Measurements from ENCODE around the gene CSRP1.
"Not testable (repeated sequence)": the region's sequence is repeated elsewhere in the genome, so short reads cannot be mapped to it uniquely, and the experiment has no call there.

The CSRP1 gene

DNA sequence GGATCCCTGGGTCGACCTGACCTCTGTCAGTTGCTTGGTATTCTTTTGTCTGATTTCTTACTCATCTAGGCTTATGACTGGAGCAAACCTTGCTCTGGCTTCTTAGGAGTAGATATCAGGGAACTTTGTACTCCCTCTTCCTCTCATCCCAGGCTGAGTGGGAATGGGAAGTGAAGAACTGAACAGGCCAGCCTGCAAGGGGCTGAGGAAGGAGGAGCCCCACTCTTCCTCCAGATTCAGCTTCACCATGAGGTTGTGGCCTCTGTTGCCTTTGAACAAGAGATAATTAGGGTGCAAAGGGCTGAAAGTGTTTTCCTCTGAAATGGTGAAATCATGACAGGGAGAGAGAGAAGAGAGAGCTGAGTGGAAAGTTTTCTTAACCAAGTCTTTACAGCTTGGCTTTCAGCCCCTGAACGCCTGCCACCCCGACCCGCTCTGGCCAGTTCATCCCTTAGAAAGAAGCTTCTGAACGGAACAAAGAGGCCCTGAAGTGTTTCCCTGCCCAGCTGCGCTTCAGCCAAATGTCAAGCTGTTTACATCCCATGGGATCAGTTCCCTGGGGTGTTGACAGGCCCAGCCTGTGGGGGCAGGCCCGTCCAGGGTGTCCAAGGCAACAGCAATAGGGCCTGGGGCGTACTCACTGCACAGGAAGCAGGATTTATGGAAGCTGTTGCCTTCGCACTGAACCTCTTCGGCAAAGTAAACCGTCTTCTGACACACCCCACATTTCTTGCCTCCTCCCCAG, 11.2 kb downstream of the CSRP1 start:
- peak; percentile 68 for DNase-seq

DNA sequence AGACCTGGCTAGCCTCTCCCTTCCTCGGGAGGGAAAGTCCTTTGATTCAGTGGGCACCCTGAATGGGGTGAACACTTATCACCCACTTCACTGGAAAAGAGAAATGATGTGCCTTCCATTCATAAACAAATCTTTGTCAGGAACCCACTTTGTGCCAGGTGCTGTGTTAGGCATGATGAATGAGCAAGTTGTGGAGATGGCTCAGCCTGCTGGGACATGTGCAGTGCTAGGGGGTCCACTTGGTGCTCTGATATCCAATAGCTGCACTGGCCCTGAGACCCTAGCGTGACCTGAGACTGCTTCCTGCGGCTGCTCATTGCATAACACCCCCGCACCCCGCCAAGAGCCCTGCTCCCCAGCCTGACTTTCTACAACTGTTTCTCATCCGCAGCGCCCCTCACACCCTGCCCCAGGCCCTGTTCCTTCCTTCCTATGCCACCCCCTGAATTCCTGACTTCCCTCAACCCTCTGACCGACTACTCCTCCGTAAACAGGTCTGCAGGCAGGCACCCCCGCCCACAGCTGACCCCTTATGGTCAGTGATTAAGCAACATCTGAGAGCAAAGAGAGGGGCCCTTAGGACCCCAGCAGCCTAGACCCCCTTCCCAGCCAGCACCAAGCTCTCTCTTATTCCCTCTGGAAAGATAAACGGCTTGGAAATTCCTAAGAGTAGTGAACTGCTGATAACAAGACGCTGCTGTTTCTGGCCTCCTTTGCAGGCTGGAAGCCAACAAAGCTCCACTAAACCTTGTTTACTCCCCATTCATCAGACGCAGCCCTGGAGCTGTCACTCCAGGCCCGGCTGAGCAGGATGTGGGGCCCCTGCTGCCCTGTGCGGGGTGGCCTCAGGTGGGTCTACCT, 12.9 kb downstream of the CSRP1 start:
- no peak for DNase-seq

DNA sequence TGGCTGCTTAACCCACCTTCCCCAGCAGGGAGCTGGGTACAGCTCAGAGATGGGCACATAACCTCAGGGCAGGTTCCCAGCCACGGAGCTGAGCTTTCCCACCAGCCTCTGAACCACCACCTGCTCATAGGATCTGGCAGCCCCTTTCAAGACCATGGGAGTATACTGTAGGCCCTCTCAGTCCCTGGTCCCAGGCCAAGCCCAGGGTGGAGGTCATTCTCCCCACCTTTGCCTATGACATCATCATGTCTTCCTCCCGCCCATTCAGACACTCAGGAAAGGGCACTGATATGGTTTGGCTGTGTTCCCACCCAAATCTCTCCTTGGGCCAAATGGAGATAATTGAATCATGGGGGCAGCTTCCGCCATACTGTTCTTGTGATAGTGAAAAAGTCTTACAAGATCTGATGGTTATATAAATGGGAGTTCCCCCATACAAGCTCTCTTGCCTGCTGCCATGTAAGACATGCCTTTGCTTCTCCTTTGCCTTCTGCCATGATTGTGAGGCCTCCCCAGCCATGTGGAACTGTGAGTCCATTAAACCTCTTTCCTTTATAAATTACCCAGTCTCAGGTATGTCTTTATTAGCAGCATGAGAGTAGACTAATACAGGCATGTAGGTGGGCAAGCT, 13.8 kb downstream of the CSRP1 start:
- DNase-seq, result not testable (repeated sequence)

DNA sequence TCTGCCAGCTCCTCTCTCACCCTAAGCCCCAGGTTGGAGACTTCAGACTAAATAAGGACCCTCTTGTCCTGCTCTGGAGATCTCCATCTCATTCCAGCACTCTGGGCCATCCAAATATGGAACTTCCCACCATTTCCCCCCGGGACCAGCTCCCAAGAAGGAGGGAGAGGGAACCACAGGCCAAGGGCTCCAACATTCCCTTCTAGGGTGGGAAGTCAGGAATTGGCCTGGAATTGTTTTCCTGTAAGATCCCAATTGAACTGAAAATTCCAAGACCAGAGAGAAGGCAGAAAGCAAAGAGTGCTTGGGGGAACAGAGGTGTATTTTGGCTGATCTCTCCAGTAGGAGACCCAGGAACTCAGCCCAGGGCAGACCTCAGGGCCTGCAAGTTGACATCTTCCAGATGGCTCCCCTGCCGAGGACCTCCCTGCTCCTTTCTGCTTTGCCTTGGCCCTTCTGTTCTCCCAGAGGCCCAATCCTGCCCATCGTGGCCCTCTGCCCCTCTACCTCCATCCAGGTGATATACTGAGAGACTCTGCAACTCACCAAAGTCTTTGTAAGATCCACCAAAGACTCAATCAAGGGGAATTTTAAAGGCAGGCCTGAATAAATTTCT, 14.9 kb downstream of the CSRP1 start:
- DNase-seq, result no peak

DNA sequence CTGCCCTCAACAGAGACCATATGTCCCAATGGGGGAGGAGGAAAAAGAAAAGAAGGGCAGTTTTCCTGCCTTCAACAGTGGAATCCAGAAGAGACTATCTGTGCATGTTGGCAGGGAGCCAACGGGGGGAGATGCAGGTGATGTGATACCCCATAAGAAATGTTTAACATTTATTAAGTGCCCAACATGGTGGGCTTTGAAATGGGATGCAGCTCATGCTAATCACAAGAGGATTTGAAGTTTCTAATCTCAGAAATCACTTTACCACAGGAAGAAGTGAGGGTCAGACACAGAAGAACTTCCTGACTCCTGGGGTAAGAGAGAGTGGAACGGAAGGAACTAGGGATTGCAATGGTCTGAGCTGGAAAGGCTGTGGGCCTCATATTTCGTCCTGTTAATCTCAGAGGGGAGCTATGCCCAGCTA, 16.2 kb downstream of the CSRP1 start:
- DNase-seq, result no peak

DNA sequence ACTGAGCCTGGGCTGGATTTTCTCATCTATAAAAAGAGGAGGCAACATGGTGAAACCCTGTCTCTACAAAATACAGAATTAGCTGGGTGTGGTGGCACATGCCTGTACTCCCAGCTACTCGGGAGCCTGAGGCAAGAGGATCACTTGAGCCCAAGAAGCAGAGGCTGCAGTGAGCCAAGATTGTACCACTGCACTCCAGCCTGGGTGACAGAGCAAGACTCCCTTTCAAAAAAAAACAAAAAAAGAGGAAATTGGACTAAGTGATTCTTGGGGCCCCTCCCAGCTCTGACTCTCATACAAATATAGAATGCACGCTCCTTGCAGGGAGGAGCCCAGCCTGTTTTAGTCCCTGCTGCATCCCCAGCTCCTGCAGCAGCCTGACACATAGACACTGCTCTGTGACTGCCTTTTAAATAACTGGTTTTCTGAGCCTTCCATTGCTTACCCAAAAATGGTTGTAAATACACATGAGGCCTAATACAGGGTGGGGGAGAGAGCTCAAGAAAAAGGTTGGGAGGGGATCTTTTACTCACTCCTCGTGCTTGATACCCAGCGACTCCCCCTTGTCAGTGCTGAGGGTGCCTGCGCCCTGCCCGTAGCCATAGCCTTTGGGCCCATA, 17.2 kb downstream of the CSRP1 start:
- DNase-seq, result no peak

DNA sequence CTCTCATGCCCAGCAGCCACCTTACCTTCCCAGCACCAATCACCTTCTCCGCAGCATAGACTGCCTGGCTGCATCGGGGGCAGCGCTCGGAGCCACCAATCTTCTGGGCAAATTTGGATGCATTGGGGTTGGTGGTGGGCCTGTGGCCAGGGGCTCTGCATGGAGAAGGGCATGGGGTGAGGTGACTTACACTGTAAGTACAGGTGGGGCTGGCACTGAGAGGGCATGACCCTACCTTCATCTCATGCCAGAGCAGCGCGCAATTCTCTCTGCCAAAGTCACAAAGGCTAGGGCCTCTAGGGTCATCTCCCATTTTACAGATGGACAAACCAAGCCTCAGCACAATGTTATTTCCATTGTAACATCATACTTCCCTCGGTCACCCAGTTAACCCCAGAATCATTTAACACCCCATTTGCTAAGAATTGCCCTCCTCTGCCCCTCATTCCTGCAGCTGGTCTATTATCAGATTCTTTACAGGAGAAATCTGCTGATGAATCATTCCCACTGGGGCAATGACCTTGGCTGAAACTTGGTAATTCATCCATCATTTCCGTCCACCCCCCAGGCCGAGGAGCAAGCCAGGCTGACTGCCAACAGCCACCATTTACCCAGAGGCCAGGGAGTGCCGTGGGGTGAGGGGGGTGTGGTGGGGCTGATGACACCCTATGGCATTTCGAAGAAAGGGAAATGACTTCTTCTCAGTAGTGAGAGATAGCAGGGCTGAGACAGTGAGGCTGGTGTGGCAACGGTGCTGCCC, 17.9 kb downstream of the CSRP1 start:
- no peak for DNase-seq

DNA sequence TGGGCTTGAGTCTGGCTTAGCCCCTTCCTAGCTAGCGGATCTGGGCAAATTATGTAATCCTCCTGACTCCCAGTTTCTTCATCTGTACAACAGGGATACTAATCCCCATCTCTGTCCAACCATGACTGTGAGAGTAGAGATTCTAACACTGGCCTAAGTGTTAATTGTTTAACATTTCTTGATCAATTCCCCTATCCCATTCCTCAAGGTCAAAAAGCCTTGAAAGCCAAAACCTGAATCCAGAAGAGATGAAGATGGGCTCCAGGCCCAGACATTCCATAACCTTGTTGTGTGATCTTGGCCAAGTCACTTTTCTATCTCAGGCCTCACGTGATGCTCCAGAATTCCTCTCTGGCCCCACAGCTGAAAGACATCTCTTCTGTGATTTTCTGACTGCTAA, 19.2 kb downstream of the CSRP1 start:
- no peak for DNase-seq

DNA sequence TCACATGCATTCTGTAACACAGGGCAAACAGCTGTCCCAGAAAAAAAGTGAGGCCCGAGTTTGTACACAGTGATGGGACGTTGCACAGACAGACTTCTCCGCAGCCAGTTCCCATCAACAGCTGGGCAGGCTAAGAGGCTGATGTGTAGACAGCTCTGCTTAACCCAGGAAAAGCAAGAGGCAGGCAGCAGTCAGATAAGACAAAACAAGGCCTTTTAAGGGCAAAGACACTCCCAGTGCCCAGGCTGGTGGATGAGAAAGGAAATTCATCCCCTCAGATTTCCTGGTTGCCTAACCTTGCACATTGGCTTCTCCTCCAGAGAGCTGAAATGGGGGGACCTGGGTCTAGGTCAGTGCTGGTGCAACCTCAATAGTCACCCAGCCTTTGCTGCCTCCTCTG, 20.7 kb downstream of the CSRP1 start:
- no peak for DNase-seq

DNA sequence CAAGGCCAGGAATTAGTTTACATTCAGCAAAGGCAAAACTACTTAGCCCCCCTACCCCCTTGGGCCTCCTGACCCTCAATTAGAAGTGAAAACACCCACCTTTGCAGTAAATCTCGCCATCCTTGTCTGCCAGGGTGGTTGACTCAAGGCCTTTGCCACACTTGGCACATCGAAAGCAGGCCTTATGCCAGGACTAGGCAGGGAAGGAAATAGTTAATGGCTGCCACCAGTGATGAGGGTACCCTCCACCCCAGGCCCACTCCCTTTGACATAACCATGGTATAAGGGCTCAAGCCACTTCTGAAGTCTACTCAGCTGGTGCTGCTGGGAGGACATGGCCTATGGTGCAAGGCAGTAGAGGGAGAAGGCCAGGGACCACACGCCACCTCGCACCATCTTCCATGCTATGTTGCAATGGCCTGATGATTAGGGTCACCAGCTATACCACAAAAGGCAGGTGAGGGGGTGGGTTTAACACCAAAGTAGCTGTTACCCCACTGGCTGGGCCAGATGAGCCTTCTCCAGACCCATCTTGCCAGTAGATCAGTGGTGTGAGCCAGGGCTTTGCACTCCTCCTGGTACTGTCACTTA, 21.6 kb downstream of the CSRP1 start:
- DNase-seq, result no peak

DNA sequence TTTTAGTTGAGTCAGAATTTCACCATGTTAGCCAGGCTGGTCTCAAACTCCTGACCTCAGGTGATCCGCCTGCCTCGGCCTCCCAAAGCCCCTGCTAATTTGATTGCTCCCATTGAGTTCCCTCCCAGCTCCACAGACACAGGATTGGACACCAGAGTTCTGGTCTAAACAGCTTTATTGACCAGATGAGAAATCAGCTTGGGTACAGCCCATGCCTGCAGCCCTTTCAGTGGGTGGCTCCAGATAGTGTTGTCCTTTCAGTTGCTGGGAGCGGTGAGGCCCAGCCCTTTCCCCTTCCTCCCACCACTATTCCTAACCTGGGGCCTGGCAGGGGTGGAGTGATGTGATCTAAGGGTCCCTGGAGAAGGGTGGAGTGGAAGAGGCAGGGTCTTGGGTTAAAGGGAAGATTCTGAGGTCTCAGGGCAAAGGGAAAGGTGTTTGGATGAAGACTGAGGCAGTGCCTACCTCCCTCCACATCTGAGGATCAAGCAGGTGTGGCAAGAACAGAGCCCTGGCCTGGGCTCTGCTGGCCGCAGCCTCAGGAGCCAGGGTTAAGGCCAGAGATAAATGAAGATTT, 23.5 kb downstream of the CSRP1 start:
- no peak for DNase-seq

DNA sequence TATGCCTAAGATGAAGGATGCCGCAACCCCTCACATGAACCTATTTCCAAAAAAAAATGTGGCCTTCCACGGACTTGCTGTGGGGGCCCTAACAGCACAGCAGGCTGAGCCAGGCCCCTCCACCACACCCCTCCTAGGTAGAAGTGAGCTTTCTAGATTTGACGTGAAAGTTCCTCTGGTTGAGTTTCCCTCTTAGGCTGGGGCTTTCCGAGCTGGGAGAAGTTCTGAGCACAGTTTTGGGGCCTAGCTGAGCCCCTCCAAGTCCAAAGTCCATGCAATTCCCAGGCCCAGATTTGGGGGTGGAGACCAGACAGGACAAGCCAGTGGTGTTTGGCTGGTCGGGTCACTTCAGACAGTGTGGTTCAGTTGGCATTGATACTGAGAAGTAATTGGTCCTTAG, 24.2 kb downstream of the CSRP1 start:
- no peak for DNase-seq

DNA sequence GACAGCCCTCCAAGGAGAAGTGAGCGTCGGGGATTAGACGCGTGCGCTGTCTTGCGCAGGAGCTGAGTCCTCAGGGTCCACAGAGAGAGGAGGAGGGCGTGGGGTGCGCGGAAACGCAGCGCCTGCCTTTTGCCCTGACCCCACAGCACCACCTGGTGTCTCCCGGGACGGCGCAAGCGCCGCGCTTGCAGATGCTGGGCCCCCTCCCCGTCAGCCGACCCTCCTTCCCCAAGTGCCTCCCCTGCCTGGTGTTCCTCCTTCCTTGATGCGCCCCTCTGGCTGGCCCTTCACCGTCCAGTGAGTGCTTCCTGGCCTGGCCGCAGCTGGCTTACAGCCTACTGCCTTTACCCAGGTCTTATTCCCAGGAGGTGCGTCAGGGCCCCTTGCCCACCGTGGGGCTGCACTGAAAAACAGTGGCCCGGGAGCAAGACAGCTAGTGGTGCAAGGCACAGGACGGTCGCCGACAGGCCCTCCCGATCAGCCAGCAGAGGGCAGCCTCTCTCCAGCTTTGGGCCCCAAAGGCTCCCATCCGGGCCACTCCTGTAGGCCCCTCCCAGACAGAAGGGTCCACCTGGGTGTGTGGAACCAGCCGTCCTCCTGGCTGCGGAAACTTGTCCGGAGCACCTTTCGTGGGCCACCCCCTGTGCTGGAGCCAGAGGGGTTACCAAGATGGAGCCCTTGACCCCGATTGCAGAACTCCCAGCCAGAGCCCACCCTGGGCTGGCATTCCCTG, 25.0 kb downstream of the CSRP1 start:
- peak; percentile 78 for DNase-seq

DNA sequence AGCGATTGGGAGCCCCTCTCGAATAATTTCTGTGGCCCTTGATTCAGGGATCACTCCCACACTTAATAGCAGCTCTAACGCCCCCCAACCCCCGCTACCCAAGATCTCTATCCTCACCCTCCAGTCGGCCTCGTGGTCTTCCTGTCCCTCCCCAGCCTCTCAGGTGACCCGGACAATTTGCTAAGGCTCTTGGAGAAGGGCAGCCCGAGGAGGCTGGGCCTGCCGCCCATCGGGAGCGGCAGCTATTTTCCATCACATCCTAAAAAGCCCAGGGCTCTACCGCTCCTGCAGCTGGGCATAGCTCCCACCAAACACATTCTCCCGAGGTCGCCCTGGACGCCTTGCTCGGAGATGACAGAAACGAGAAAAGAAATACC, 25.9 kb downstream of the CSRP1 start:
- DNase-seq, result no peak

DNA sequence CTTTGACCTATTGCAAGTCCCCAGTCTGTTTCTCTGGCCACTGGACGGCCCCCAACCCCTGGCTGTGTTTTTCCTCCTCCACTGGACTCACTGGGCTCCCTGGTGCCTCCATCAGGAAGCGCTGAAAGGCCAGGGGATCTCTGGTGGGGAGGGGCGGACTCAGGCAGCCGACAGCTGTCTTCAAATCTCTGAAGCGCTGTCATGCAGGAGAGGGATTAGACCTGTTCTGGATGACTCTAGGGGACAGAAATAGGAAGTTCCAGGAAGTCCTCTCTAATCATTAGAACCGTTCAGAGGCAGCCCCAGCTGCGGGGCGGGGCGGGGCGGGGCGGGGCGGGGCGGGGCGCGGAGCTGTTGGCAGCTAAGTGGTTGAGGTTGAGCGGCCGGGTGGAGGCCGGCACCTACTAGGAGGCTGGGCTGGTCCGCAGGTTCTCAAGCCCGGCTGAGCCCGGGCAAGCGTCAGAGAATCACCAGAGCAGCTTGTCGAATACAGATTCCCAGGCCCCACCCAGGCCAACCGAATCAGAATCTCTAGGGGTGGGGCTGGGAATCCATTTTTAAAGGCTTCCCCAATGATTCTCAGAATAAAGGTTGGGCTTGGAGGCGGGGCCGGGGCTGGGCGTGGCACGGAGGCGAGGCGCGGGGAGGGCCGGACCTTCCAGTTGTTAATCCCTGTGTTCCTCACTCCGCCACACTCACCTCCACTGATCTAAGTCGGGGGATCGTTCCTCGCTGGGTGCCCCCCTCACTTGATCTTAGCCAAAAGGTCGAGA, 26.5 kb downstream of the CSRP1 start:
- DNase-seq, result peak; percentile 70

DNA sequence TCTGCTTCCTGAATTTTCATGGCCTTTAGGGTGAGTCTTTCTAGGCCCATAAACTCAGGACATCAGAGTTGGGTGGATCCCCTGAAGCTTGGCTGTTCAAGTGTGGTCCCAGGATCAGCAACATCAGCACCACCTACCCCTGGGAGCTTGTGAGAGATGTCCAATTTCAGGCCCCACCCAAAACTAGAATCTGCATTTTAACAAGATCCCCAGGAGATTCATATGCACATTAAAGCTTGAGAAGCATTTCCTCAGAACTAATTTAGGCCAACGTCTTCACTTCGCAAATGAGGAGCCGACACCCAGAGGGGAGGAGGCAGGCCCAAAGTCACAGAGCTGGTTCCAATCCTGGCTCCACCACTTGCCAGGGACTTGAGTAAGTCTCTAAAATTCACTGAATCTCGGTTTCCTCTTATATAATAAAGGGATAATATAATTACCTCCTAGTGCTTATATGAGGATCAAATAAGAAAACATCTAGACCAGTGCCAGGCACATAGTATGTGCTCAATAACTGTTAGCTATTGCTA, 27.7 kb downstream of the CSRP1 start:
- no peak for DNase-seq

DNA sequence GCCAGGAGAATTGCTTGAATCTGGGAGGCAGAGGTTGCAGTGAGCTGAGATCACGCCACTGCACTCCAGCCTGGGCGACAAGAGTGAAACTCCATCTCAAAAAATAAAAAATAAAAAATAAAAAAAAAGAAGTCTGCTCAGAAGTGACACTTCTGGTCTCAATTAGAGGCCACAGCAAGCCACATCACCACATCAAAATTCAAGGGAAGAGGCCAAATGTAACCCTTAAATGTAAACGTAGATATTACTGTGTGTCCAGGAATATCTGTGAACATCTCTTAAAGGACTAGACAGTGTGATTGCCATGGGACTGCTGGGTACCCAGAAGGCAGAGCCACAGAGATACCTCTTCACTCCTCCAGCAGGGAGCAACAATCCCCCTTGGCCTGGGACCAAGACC, 28.3 kb downstream of the CSRP1 start:
- not testable (repeated sequence) for DNase-seq

DNA sequence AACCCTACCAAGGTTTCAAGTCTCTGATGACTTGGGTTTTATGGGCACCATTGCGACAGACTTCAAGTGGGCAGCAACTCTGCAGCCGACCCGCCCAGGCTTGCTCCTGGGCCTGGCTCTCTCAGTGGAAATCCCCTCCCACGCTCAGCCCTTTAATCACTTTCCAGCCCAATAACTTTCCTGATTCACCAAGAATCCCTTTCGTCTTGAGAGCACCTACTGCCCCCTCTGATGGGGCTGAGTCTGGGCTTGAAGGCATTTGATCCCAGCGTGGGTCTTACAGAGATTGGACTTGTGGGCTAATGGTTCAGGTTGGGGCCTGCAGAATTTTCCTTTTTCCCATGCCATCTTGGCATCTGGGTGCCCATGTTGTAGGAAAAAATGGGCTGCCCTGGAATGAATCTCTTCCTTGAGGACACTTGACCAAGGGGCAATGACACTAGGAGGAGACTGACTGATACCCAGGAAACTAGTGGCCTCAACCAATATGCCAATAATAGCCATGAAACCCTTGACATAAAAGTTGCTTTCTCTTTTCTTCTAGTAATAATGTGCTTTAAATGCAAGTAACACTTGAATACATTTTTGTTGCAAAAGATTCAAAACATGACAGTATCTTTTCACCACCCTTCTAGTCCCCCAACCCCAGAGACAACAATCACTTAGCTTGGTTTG, 30.1 kb downstream of the CSRP1 start:
- DNase-seq, result no peak
